GM19035 (cell line): Measurements from ENCODE around the gene RERE.

Experiments
- ATAC-seq: cut with Tn5 transposase; IDR thresholded peaks from one replicate; pipeline ENCODE4 v1.9.1; 2021; ENCODE audit not compliant: unreplicated experiment

The RERE gene

GRCh38 chr1:8555582-8555981, 261.9 kb downstream of the RERE start:
- no peak for ATAC-seq

- ATAC-seq, result no peak
Observed at GRCh38 chr1:8554956-8555534, 262.4 kb downstream of the RERE start.

- ATAC-seq, result no peak
Observed at GRCh38 chr1:8552820-8553397, 264.5 kb downstream of the RERE start.

- ATAC-seq, result no peak
Observed at GRCh38 chr1:8551613-8552489, 265.6 kb downstream of the RERE start.

- no peak for ATAC-seq
Observed at GRCh38 chr1:8551057-8551456, 266.4 kb downstream of the RERE start.

GRCh38 chr1:8547791-8548190, 269.6 kb downstream of the RERE start:
- ATAC-seq, result no peak

GRCh38 chr1:8545078-8545477, 272.4 kb downstream of the RERE start:
- no peak for ATAC-seq

- no peak for ATAC-seq
Observed at GRCh38 chr1:8544644-8545043, 272.8 kb downstream of the RERE start.

- no peak for ATAC-seq
Observed at GRCh38 chr1:8543965-8544364, 273.5 kb downstream of the RERE start.

- no peak for ATAC-seq
Observed at GRCh38 chr1:8541961-8542521, 275.4 kb downstream of the RERE start.

GRCh38 chr1:8540971-8541370, 276.5 kb downstream of the RERE start:
- ATAC-seq, result no peak

- no peak for ATAC-seq
Observed at GRCh38 chr1:8540261-8540941, 277.0 kb downstream of the RERE start.

- no peak for ATAC-seq
Observed at GRCh38 chr1:8539683-8540082, 277.8 kb downstream of the RERE start.

GRCh38 chr1:8538502-8538901, 278.9 kb downstream of the RERE start:
- no peak for ATAC-seq

- no peak for ATAC-seq
Observed at GRCh38 chr1:8537991-8538390, 279.4 kb downstream of the RERE start.

GRCh38 chr1:8536515-8536914, 280.9 kb downstream of the RERE start:
- no peak for ATAC-seq

GRCh38 chr1:8533907-8534306, 283.5 kb downstream of the RERE start:
- no peak for ATAC-seq

- ATAC-seq, result peak; percentile 69
Observed at GRCh38 chr1:8533124-8533523, 284.3 kb downstream of the RERE start.

- no peak for ATAC-seq
Observed at GRCh38 chr1:8529901-8530300, 287.5 kb downstream of the RERE start.

GRCh38 chr1:8527941-8528340, 289.5 kb downstream of the RERE start:
- ATAC-seq, result no peak

- no peak for ATAC-seq
Observed at GRCh38 chr1:8525558-8526275, 291.7 kb downstream of the RERE start.
